GM12891 (cell line): ENCODE results near the gene RPS21.

Experiments
- POLR2A ChIP-seq: IDR thresholded peaks from 2 replicates; pipeline ENCODE4 v1.6.1; 2011; ENCODE audit warnings: low read depth, low read length, control low read depth
- POLR2AphosphoS5 ChIP-seq: IDR thresholded peaks from 2 replicates; pipeline ENCODE4 v1.6.1; 2011; ENCODE audit warnings: low read depth, low read length, control low read depth
- SPI1 ChIP-seq: IDR thresholded peaks from 2 replicates; pipeline ENCODE4 v1.6.1; 2011; ENCODE audit warnings: low read depth, low read length, control low read depth

GRCh38 chr20:62393335-62393665 is 6.4 kb downstream of the RPS21 start:
- no peak for TF ChIP-seq POLR2A
- no peak for TF ChIP-seq POLR2AphosphoS5
- TF ChIP-seq SPI1 = no peak
